ENCODE results near the gene EXOSC1.

DNA sequence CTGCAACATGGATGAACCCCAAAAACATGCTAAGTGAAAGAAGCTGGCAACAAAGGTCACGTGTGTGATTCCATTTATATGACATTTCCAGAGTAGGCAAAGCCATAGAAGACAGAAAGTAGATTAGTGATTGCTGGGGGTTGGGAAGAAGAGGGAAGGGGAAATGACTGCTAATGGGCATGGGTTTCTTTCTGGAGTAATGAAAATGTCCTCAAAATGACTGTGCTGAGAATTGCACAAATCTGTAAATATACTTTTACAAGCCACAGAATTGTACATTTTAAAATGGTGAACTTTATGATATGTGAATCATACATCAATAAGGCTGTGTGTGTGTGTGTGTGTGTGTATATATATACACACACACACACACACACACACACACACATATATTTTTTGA is 36.6 kb upstream of the EXOSC1 start:
- TF ChIP-seq TAF1 (conservative IDR thresholded peaks at IDR 0.05) (no peak), ZBTB33 (IDR thresholded peaks at IDR 0.05) (no peak), EGR1 (IDR thresholded peaks at IDR 0.05; ENCODE audit: low read depth in 2 of 2) (no peak), JUND (IDR thresholded peaks at IDR 0.05) (no peak), RAD21 (IDR thresholded peaks at IDR 0.05) (no peak), FOXA1 (IDR thresholded peaks at IDR 0.05) (no peak), YY1 (IDR thresholded peaks at IDR 0.05) (no peak)
- TF ChIP-seq, protein P1, sequence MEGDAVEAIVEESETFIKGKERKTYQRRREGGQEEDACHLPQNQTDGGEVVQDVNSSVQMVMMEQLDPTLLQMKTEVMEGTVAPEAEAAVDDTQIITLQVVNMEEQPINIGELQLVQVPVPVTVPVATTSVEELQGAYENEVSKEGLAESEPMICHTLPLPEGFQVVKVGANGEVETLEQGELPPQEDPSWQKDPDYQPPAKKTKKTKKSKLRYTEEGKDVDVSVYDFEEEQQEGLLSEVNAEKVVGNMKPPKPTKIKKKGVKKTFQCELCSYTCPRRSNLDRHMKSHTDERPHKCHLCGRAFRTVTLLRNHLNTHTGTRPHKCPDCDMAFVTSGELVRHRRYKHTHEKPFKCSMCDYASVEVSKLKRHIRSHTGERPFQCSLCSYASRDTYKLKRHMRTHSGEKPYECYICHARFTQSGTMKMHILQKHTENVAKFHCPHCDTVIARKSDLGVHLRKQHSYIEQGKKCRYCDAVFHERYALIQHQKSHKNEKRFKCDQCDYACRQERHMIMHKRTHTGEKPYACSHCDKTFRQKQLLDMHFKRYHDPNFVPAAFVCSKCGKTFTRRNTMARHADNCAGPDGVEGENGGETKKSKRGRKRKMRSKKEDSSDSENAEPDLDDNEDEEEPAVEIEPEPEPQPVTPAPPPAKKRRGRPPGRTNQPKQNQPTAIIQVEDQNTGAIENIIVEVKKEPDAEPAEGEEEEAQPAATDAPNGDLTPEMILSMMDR (IDR thresholded peaks at IDR 0.05; ENCODE audit: low read depth, low read length, missing input control): no peak
- TF ChIP-seq, protein P2, sequence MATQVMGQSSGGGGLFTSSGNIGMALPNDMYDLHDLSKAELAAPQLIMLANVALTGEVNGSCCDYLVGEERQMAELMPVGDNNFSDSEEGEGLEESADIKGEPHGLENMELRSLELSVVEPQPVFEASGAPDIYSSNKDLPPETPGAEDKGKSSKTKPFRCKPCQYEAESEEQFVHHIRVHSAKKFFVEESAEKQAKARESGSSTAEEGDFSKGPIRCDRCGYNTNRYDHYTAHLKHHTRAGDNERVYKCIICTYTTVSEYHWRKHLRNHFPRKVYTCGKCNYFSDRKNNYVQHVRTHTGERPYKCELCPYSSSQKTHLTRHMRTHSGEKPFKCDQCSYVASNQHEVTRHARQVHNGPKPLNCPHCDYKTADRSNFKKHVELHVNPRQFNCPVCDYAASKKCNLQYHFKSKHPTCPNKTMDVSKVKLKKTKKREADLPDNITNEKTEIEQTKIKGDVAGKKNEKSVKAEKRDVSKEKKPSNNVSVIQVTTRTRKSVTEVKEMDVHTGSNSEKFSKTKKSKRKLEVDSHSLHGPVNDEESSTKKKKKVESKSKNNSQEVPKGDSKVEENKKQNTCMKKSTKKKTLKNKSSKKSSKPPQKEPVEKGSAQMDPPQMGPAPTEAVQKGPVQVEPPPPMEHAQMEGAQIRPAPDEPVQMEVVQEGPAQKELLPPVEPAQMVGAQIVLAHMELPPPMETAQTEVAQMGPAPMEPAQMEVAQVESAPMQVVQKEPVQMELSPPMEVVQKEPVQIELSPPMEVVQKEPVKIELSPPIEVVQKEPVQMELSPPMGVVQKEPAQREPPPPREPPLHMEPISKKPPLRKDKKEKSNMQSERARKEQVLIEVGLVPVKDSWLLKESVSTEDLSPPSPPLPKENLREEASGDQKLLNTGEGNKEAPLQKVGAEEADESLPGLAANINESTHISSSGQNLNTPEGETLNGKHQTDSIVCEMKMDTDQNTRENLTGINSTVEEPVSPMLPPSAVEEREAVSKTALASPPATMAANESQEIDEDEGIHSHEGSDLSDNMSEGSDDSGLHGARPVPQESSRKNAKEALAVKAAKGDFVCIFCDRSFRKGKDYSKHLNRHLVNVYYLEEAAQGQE (IDR thresholded peaks at IDR 0.05): no peak

Measured in liver (tissue), 3 donors.